ENCODE measurements around the gene SLC35A2. TPM values are rescaled to one million over a fixed set of nuclear protein-coding genes. Genes with fewer than 3 reads are reported as not detected.

The SLC35A2 gene
- total RNA-seq, 2 donors from 2014 or later, result 12.8 to 30.7 TPM

Other genes starting within 250 kb of the SLC35A2 start
- gene WAS, start 227.8 kb downstream of the SLC35A2 start, total RNA-seq, result 1 to 10 TPM; 8.5 to 9.1 TPM
- gene SUV39H1, start 214.9 kb downstream of the SLC35A2 start, total RNA-seq, result 1 to 10 TPM; 3.5 to 4.4 TPM
- not detected for gene GLOD5, start 149.9 kb downstream of the SLC35A2 start, total RNA-seq
- gene GATA1, start 125.1 kb downstream of the SLC35A2 start, total RNA-seq, result 1 to 10 TPM in 1 of 2 donors, not detected in 1; 1.4 TPM
- 100 to 1,000 TPM; 123 to 125 TPM for gene HDAC6, start 109.6 kb downstream of the SLC35A2 start, total RNA-seq
- gene ERAS, start 85.1 kb downstream of the SLC35A2 start, total RNA-seq, result not detected
- gene PCSK1N, start 76.0 kb downstream of the SLC35A2 start, total RNA-seq, result 1 to 10 TPM; 1.8 to 3.0 TPM
- 10 to 100 TPM; 30.0 to 52.0 TPM for gene TIMM17B, start 13.9 kb downstream of the SLC35A2 start, total RNA-seq
- 10 to 100 TPM; 37.5 to 60.2 TPM for gene PQBP1, start 13.7 kb downstream of the SLC35A2 start, total RNA-seq
- 10 to 100 TPM; 14.8 to 21.9 TPM for gene PIM2, start 7.4 kb upstream of the SLC35A2 start, total RNA-seq
- gene OTUD5, start 46.0 kb upstream of the SLC35A2 start, total RNA-seq, result 10 to 100 TPM; 28.4 to 40.5 TPM
- 1 to 10 TPM; 3.8 to 5.0 TPM for gene KCND1, start 60.2 kb upstream of the SLC35A2 start, total RNA-seq
- 10 to 100 TPM; 29.8 to 36.6 TPM for gene GRIPAP1, start 90.6 kb upstream of the SLC35A2 start, total RNA-seq
- 100 to 1,000 TPM in 1 of 2 donors, 10 to 100 TPM in 1; 83.8 to 106 TPM for gene TFE3, start 131.7 kb upstream of the SLC35A2 start, total RNA-seq
- 1 to 10 TPM; 3.6 to 5.6 TPM for gene CCDC120, start 147.4 kb upstream of the SLC35A2 start, total RNA-seq
- gene PRAF2, start 162.4 kb upstream of the SLC35A2 start, total RNA-seq, result 10 to 100 TPM; 24.0 to 25.7 TPM
- gene WDR45, start 168.2 kb upstream of the SLC35A2 start, total RNA-seq, result 100 to 1,000 TPM in 1 of 2 donors, 10 to 100 TPM in 1; 90.2 to 108 TPM
- gene GPKOW, start 212.1 kb upstream of the SLC35A2 start, total RNA-seq, result 10 to 100 TPM; 22.2 to 23.3 TPM